Hepatocyte (in vitro differentiated cells): ENCODE data around the gene GPC2. TPM values are rescaled to one million over a fixed set of nuclear protein-coding genes. Genes with fewer than 3 reads are reported as not detected.
"Not testable (repeated sequence)": the region's sequence is repeated elsewhere in the genome, so short reads cannot be mapped to it uniquely, and the experiment has no call there.

Experiments used
- DNase-seq: peaks from one replicate; pipeline ENCODE4 v3.0.0-alpha.2; 2016; ENCODE audit warnings: low spot score
- H2AFZ ChIP-seq: fragments of 200-600 bp; sonication (generic); 2 replicates; pipeline ENCODE4 v1.6.0; 2016; ENCODE audit warnings: antibody characterized with exemption, mild to moderate bottlenecking
- H3K27ac ChIP-seq: fragments of 200-600 bp; sonication (generic); 2 replicates; pipeline ENCODE4 v1.5.1; 2016; ENCODE audit warnings: mild to moderate bottlenecking
- H3K27me3 ChIP-seq: fragments of 200-600 bp; sonication (generic); 2 replicates; pipeline ENCODE4 v1.6.1; 2016
- H3K36me3 ChIP-seq: fragments of 200-600 bp; sonication (generic); replicated peaks from 2 replicates; pipeline ENCODE4 v1.5.1; 2016; ENCODE audit warnings: low read depth; ENCODE audit not compliant: insufficient read depth
- H3K4me1 ChIP-seq: fragments of 200-600 bp; sonication (generic); 2 replicates; pipeline ENCODE4 v1.5.1; 2016; ENCODE audit warnings: mild to moderate bottlenecking, moderate library complexity; ENCODE audit not compliant: insufficient read depth
- H3K4me2 ChIP-seq: fragments of 200-600 bp; sonication (generic); 2 replicates; pipeline ENCODE4 v1.6.0; 2016
- H3K4me3 ChIP-seq: fragments of 200-600 bp; sonication (generic); 2 replicates; pipeline ENCODE4 v1.5.1; 2016; ENCODE audit warnings: mild to moderate bottlenecking
- H3K79me2 ChIP-seq: fragments of 200-600 bp; sonication (generic); 2 replicates; pipeline ENCODE4 v1.6.0; 2017; ENCODE audit warnings: mild to moderate bottlenecking
- H3K9me2 ChIP-seq: fragments of 200-600 bp; sonication (generic); replicated peaks from 2 replicates; pipeline ENCODE4 v1.6.0; 2017; ENCODE audit warnings: mild to moderate bottlenecking; ENCODE audit not compliant: insufficient read depth
- H3K9me3 ChIP-seq: fragments of 200-600 bp; sonication (generic); 2 replicates; pipeline ENCODE4 v1.5.1; 2016; ENCODE audit warnings: low read depth, mild to moderate bottlenecking
- H4K20me1 ChIP-seq: fragments of 200-600 bp; sonication (generic); 2 replicates; pipeline ENCODE4 v1.6.0; 2016; ENCODE audit warnings: mild to moderate bottlenecking; ENCODE audit not compliant: insufficient read depth, poor library complexity, severe bottlenecking
- CTCF ChIP-seq: fragments of 200-600 bp; sonication (generic); IDR thresholded peaks from 2 replicates; pipeline ENCODE4 v1.5.1; 2016; ENCODE audit warnings: antibody characterized with exemption, mild to moderate bottlenecking; ENCODE audit not compliant: poor library complexity
- EZH2 ChIP-seq: fragments of 200-600 bp; sonication (generic); IDR thresholded peaks from 2 replicates; pipeline ENCODE4 v1.6.1; 2016; ENCODE audit warnings: antibody characterized with exemption, mild to moderate bottlenecking, borderline replicate concordance
- EZH2phosphoT487 ChIP-seq: fragments of 200-600 bp; sonication (generic); IDR thresholded peaks from one replicate; pipeline ENCODE4 v1.6.1; 2018; ENCODE audit warnings: antibody characterized with exemption, mild to moderate bottlenecking, low read depth, moderate library complexity; ENCODE audit not compliant: unreplicated experiment, severe bottlenecking
- WGBS: methylation state at CpG from one replicate; pipeline ENCODE4 v1.1.6; 2016; ENCODE audit warnings: low lambda C conversion rate; ENCODE audit errors: missing lambda C conversion rate; 5-methylcytosine and 5-hydroxymethylcytosine counted together
- polyA plus RNA-seq: library from polyadenylated mRNA; unstranded; fragments of >200 nt; fragmentation: Nextera tagmentation; extraction: Ambion mirVana; gene quantifications from 2 replicates; pipeline ENCODE4 v1.2.1, GENCODE V29; 2016
- total RNA-seq: library from RNA; depleted of rRNA; stranded (reverse); fragments of >200 nt; gene quantifications from 2 replicates; pipeline ENCODE4 v1.2.3, GENCODE V29; 2014

GPC2 gene
- total and polyA plus RNA-seq, 2 experiments from 2014 or later: 2.0 to 3.2 TPM

- no peaks in the 10 kb centered on the region for H4K20me1 ChIP-seq
- no peaks in the 10 kb centered on the region for H3K36me3 ChIP-seq
- H3K9me3 ChIP-seq: no peaks in the 10 kb centered on the region
- H3K4me2 ChIP-seq: no peak overlapping the region
- no peaks in the 10 kb centered on the region for H3K79me2 ChIP-seq
- H3K4me1 ChIP-seq: no peaks in the 10 kb centered on the region
- H3K27me3 ChIP-seq: no peaks in the 10 kb centered on the region
- no peaks in the 10 kb centered on the region for H3K9me2 ChIP-seq
- H2AFZ ChIP-seq: no peak overlapping the region
- no peak for TF ChIP-seq EZH2
- TF ChIP-seq CTCF: no peak
- no peak for TF ChIP-seq EZH2phosphoT487
- H3K27ac ChIP-seq: no peak overlapping the region
- no peak for DNase-seq
- no peak overlapping the region for H3K4me3 ChIP-seq
- WGBS: 65% methylated on average over 3 of the region's 3 CpGs
These were observed 11.9 kb upstream of the GPC2 start for GRCh38 chr7:100189061-100189460.

DNA sequence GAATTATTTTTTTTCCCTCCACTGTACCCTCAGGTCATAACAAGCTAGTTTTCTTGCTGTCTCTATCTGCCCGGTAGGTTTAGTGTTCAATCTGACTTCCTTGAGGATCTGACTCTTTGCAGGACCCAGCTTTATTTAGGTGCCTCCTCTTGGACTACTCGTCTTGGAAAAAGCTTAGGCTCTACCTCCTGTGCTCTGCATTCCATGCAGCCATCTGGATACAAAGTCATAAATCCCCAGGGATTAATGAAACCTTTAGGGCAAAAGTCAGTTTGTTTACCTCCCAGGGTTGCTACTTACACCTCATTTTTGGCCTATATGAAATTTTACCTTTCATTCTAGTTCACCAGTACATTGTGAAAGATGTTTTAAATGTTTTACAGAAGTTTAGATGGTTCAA, 8.5 kb upstream of the GPC2 start:
- TF ChIP-seq EZH2phosphoT487: no peak
- TF ChIP-seq CTCF: no peak
- TF ChIP-seq EZH2: no peak
- WGBS: 43% methylated on average over 2 of the region's 2 CpGs

GRCh38 chr7:100183090-100183489, 5.9 kb upstream of the GPC2 start:
- H3K79me2 ChIP-seq, H3K4me1 ChIP-seq, H3K4me2 ChIP-seq, H3K4me3 ChIP-seq, H4K20me1 ChIP-seq, H2AFZ ChIP-seq, H3K27me3 ChIP-seq, H3K9me2 ChIP-seq, H3K27ac ChIP-seq, H3K36me3 ChIP-seq, H3K9me3 ChIP-seq, DNase-seq: not testable (repeated sequence)
- 87% methylated on average over 6 of the region's 6 CpGs for WGBS

More for the DNA sequence above, 8.5 kb upstream of the GPC2 start:
- no peak overlapping the region for H2AFZ ChIP-seq
- no peaks in the 10 kb centered on the region for H3K79me2 ChIP-seq
- H3K4me1 ChIP-seq: no peaks in the 10 kb centered on the region
- H3K36me3 ChIP-seq: no peaks in the 10 kb centered on the region
- no peaks in the 10 kb centered on the region for H4K20me1 ChIP-seq
- no peak overlapping the region for H3K4me2 ChIP-seq
- peaks cover 4% of the 10 kb centered on the region for H3K27me3 ChIP-seq
- H3K27ac ChIP-seq: no peak overlapping the region
- DNase-seq: no peak
- H3K4me3 ChIP-seq: no peak overlapping the region
- no peaks in the 10 kb centered on the region for H3K9me2 ChIP-seq
- H3K9me3 ChIP-seq: no peaks in the 10 kb centered on the region

DNA sequence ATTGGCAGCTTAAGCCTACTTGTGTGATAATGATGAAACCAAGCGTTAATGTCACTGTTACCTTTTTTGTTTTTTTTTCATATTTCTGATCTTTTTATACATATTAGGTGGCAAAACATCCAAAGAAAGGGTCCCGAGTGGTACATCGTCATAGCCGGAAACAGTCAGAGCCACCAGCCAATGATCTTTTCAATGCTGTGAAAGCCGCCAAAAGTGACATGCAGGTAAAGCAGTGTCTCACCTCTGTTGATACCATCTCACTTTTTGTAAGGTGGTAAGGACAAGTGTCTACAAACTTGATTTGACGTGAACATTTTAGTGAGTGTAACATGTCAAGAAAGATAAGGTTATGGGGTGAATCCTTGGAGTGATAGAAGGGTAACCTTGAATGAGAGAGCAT, 5.4 kb upstream of the GPC2 start:
- not testable (repeated sequence) for H3K79me2 ChIP-seq, H3K27me3 ChIP-seq, H2AFZ ChIP-seq, H4K20me1 ChIP-seq, DNase-seq, H3K4me2 ChIP-seq, H3K9me3 ChIP-seq, H3K36me3 ChIP-seq, H3K4me1 ChIP-seq, H3K27ac ChIP-seq, H3K9me2 ChIP-seq, H3K4me3 ChIP-seq
- WGBS: 76% methylated on average over 6 of the region's 6 CpGs

DNA sequence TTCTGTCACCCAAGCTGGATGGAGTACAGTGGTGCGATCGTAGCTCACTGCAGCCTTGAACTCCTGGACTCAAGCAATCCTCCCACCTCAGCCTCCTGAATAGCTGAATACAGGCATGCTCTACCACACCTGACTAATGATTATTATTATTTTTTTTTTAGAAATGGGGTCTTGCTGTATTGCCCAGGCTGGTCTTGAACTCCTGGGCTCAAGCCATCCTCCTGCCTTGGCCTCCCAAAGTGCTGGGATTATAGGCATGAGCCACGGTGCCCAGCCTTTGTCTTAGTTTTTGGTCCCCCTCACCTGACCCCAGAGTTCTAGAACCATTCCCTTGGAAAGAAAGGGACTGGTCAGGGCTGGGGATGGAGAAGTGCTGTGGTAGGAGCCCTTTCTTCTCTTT, 2.9 kb upstream of the GPC2 start:
- H2AFZ ChIP-seq: not testable (repeated sequence)

More for the DNA sequence above, 2.9 kb upstream of the GPC2 start:
- not testable (repeated sequence) for H3K27ac ChIP-seq, H3K9me2 ChIP-seq, H3K27me3 ChIP-seq, H3K4me1 ChIP-seq, H3K4me3 ChIP-seq, H3K36me3 ChIP-seq, DNase-seq, H3K79me2 ChIP-seq, H3K9me3 ChIP-seq, H4K20me1 ChIP-seq, H3K4me2 ChIP-seq
- 96% methylated on average over 3 of the region's 3 CpGs for WGBS
